HepG2 (cell line): ENCODE data around the gene PET100. TPM values are rescaled to one million over a fixed set of nuclear protein-coding genes. Genes with fewer than 3 reads are reported as not detected.

ENCODE experiments used
- microRNA-seq: library from miRNA; unstranded; fragments of <30 nt; microRNA quantifications from one replicate; pipeline ENCODE4, GENCODE V29; 2020
- polyA plus RNA-seq, 8 experiments: library from polyadenylated mRNA; depleted of rRNA in 3 of 8; stranded (reverse) in 7 of 8; unstranded in 1 of 8; fragments of >200 nt; fragmentation: Illumina TruSeq in 4 of 8; extraction: Trizol in 4 of 8; gene quantifications; 2 replicates each; pipeline versions ENCODE4 v1.2.1 to v1.2.3, GENCODE V29; 2011 to 2016; ENCODE audit warnings: low read depth in 4 of 8, missing spikeins in 1 of 8, mixed read lengths in 1 of 8; ENCODE audit not compliant: insufficient read depth in 1 of 8
- small RNA-seq, 3 experiments: library from RNA; depleted of rRNA; stranded (forward); fragments of <200 nt; gene quantifications; one replicate each; pipeline ENCODE3, GENCODE V24; 2012; ENCODE audit warnings: low read depth in 2 of 3, low replicate concordance in 1 of 3; ENCODE audit not compliant: insufficient read length in 3 of 3, insufficient read depth in 2 of 3
- total RNA-seq, 5 experiments: library from RNA; depleted of rRNA; stranded (reverse); fragments of >200 nt; fragmentation: Illumina TruSeq; extraction: Trizol; gene quantifications; 2 replicates each; pipeline ENCODE4 v1.2.3, GENCODE V29; 2016; ENCODE audit warnings: low read depth in 1 of 5

The PET100 gene
- total and polyA plus RNA-seq, 2 of the 13 experiments (the other 11 are each of a cell fraction or from before 2014, with no cell fraction given): 22.3 to 66.5 TPM

Small RNA genes within 50 kb of the gene (microRNA-seq; reads per million reads assigned to microRNA genes)
- gene MIR6792: not detected

Small RNA genes within 50 kb of the gene (small RNA-seq; reads per million reads assigned to genes)
- 0 reads per million in 3 experiments for gene MIR6792

Other genes with a start within 250 kb of the PET100 start
- gene PEX11G, start 140.8 kb upstream of the PET100 start, total RNA-seq (2016; rRNA removed; fragmentation: Illumina TruSeq; extraction: Trizol): not detected in 2 replicates
- not detected in 2 replicates for gene PEX11G, start 140.8 kb upstream of the PET100 start, polyA plus RNA-seq (2011; rRNA removed)
- 6.4 and 9.1 TPM in 2 replicates for gene ZNF358, start 113.7 kb upstream of the PET100 start, total RNA-seq (2016; rRNA removed; fragmentation: Illumina TruSeq; extraction: Trizol)
- gene ZNF358, start 113.7 kb upstream of the PET100 start, polyA plus RNA-seq (2011; rRNA removed): 36.3 and 37.0 TPM in 2 replicates
- gene MCOLN1, start 107.2 kb upstream of the PET100 start, total RNA-seq (2016; rRNA removed; fragmentation: Illumina TruSeq; extraction: Trizol): 1.9 and 3.4 TPM in 2 replicates
- gene MCOLN1, start 107.2 kb upstream of the PET100 start, polyA plus RNA-seq (2011; rRNA removed): 11.6 and 15.7 TPM in 2 replicates
- gene PNPLA6, start 94.1 kb upstream of the PET100 start, total RNA-seq (2016; rRNA removed; fragmentation: Illumina TruSeq; extraction: Trizol): 11.1 and 28.2 TPM in 2 replicates
- 24.9 and 28.4 TPM in 2 replicates for gene PNPLA6, start 94.1 kb upstream of the PET100 start, polyA plus RNA-seq (2011; rRNA removed)
- 9.1 and 11.8 TPM in 2 replicates for gene CAMSAP3, start 33.9 kb upstream of the PET100 start, total RNA-seq (2016; rRNA removed; fragmentation: Illumina TruSeq; extraction: Trizol)
- 10.8 and 16.8 TPM in 2 replicates for gene CAMSAP3, start 33.9 kb upstream of the PET100 start, polyA plus RNA-seq (2011; rRNA removed)
- gene XAB2, start 248 bp upstream of the PET100 start, total RNA-seq (2016; rRNA removed; fragmentation: Illumina TruSeq; extraction: Trizol): 6.2 and 8.6 TPM in 2 replicates
- 23.9 and 28.4 TPM in 2 replicates for gene XAB2, start 248 bp upstream of the PET100 start, polyA plus RNA-seq (2011; rRNA removed)
- 0.80 TPM in 1 of 2 replicates, not detected in the other for gene PCP2, start 3.9 kb downstream of the PET100 start, total RNA-seq (2016; rRNA removed; fragmentation: Illumina TruSeq; extraction: Trizol)
- 0.62 and 0.82 TPM in 2 replicates for gene PCP2, start 3.9 kb downstream of the PET100 start, polyA plus RNA-seq (2011; rRNA removed)
- gene STXBP2, start 7.3 kb downstream of the PET100 start, total RNA-seq (2016; rRNA removed; fragmentation: Illumina TruSeq; extraction: Trizol): 17.8 and 22.8 TPM in 2 replicates
- gene STXBP2, start 7.3 kb downstream of the PET100 start, polyA plus RNA-seq (2011; rRNA removed): 40.1 and 48.7 TPM in 2 replicates
- not detected in 2 replicates for gene RETN, start 39.3 kb downstream of the PET100 start, total RNA-seq (2016; rRNA removed; fragmentation: Illumina TruSeq; extraction: Trizol)
- not detected in 2 replicates for gene RETN, start 39.3 kb downstream of the PET100 start, polyA plus RNA-seq (2011; rRNA removed)
- gene MCEMP1, start 47.3 kb downstream of the PET100 start, total RNA-seq (2016; rRNA removed; fragmentation: Illumina TruSeq; extraction: Trizol): not detected in 2 replicates
- not detected in 2 replicates for gene MCEMP1, start 47.3 kb downstream of the PET100 start, polyA plus RNA-seq (2011; rRNA removed)
- 74.8 and 78.7 TPM in 2 replicates for gene TRAPPC5, start 51.0 kb downstream of the PET100 start, total RNA-seq (2016; rRNA removed; fragmentation: Illumina TruSeq; extraction: Trizol)
- gene TRAPPC5, start 51.0 kb downstream of the PET100 start, polyA plus RNA-seq (2011; rRNA removed): 38.5 and 53.6 TPM in 2 replicates
- not detected in 2 replicates for gene FCER2, start 72.3 kb downstream of the PET100 start, total RNA-seq (2016; rRNA removed; fragmentation: Illumina TruSeq; extraction: Trizol)
- not detected in 2 replicates for gene FCER2, start 72.3 kb downstream of the PET100 start, polyA plus RNA-seq (2011; rRNA removed)
- gene CLEC4G, start 102.3 kb downstream of the PET100 start, total RNA-seq (2016; rRNA removed; fragmentation: Illumina TruSeq; extraction: Trizol): not detected in 2 replicates
- gene CLEC4G, start 102.3 kb downstream of the PET100 start, polyA plus RNA-seq (2011; rRNA removed): not detected in 2 replicates
- not detected in 2 replicates for gene CD209, start 117.7 kb downstream of the PET100 start, total RNA-seq (2016; rRNA removed; fragmentation: Illumina TruSeq; extraction: Trizol)
- not detected in 2 replicates for gene CD209, start 117.7 kb downstream of the PET100 start, polyA plus RNA-seq (2011; rRNA removed)
- gene CLEC4M, start 133.4 kb downstream of the PET100 start, total RNA-seq (2016; rRNA removed; fragmentation: Illumina TruSeq; extraction: Trizol): not detected in 2 replicates
- gene CLEC4M, start 133.4 kb downstream of the PET100 start, polyA plus RNA-seq (2011; rRNA removed): 0.07 TPM in 1 of 2 replicates, not detected in the other
- 1.3 and 1.7 TPM in 2 replicates for gene EVI5L, start 200.4 kb downstream of the PET100 start, total RNA-seq (2016; rRNA removed; fragmentation: Illumina TruSeq; extraction: Trizol)
- gene EVI5L, start 200.4 kb downstream of the PET100 start, polyA plus RNA-seq (2011; rRNA removed): 2.4 and 3.1 TPM in 2 replicates
- gene PRR36, start 244.6 kb downstream of the PET100 start, total RNA-seq (2016; rRNA removed; fragmentation: Illumina TruSeq; extraction: Trizol): 0.07 TPM in 2 replicates
- 0.17 TPM in 2 replicates for gene PRR36, start 244.6 kb downstream of the PET100 start, polyA plus RNA-seq (2011; rRNA removed)